Measurements from ENCODE around the gene CEP131. TPM values are rescaled to one million over a fixed set of nuclear protein-coding genes. Genes with fewer than 3 reads are reported as not detected.
"Not testable (repeated sequence)": the region's sequence is repeated elsewhere in the genome, so short reads cannot be mapped to it uniquely, and the experiment has no call there.

Gene CEP131
- total and polyA plus RNA-seq, 8 donors, result 4.8 to 75.0 (median 12.1) TPM

DNA sequence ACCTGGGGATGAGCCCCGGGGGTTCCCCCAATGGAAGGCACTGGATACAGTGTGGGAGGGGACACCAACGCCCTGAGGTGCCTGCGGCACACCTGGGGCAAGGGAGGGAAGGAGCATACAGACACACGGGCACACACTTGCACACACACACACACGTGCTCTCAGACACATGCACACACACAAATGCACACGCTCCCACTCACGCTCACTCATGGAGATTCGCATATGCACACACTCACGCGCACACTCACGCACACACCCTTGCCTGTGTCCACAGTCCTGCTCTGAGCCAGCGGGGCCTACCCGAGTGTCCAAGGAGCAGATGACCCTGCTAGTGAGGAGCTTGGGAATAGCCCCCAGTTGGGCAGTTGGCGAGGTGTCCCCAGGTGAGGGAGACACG lies 74.2 kb downstream of the CEP131 start:
- 84 to 90% (median 87%) methylated on average over 12 to 15 of the region's 15 CpGs for WGBS, 5 donors
- no peak for TF ChIP-seq POLR2A (IDR thresholded peaks at IDR 0.05)
- TF ChIP-seq EP300 (IDR thresholded peaks at IDR 0.05), result no peak
- no peak for TF ChIP-seq POLR2AphosphoS5 (IDR thresholded peaks at IDR 0.05)
- TF ChIP-seq CTCF (IDR thresholded peaks at IDR 0.05), result no peak
- H3K9me3 ChIP-seq, result no peaks in the 10 kb centered on the region
- H3K4me1 ChIP-seq, result peaks cover 0 to 6% (median under 1%) of the 10 kb centered on the region in 4 donors
- H3K4me3 ChIP-seq, result no peak overlapping the region
- no peaks in the 10 kb centered on the region for H3K36me3 ChIP-seq
- no peak overlapping the region for H3K27ac ChIP-seq
- no peak for DNase-seq
- intact Hi-C loops (cut with DNase I; ENCODE audit: low total_unique reads), result loop anchor here (10.0 kb wide), 1 partner anchor 86 kb away; the partner anchor contains the start of genes NDUFAF8 and TEPSIN
- peaks cover 0 to 3% (median 0%) of the 10 kb centered on the region in 3 donors for H3K27me3 ChIP-seq

DNA sequence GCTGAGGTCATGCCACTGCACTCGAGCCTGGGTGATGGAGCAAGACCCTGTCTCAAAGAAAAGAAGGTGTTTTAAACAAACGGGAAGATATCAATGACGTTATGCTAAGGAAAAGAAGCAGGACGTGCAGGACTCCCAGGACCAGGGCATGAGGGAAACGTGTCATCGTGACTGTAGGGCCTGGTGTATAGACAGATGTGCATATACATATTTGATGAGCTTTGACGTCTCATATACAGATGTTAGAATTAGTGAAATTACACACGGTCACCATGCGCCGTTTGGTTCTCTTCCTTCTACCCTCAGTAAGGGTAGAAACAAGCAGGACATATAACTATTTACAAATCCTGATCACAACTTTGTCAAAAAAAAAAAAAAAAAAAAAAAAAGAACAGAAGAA lies 75.1 kb downstream of the CEP131 start:
- no peak for DNase-seq
- WGBS, 5 donors, result 73 to 81% (median 80%) methylated on average over 10 of the region's 10 CpGs
- intact Hi-C loops (cut with DNase I; ENCODE audit: low total_unique reads), result loop anchor here (10.0 kb wide), 1 partner anchor 87 kb away; the partner anchor contains the start of genes NDUFAF8 and TEPSIN

GRCh38 chr17:81146208-81146607 lies 76.6 kb downstream of the CEP131 start:
- not testable (repeated sequence) for H3K27ac ChIP-seq, H3K36me3 ChIP-seq, H3K27me3 ChIP-seq, H3K4me3 ChIP-seq, H3K9me3 ChIP-seq, DNase-seq
- intact Hi-C loops (cut with DNase I; ENCODE audit: low total_unique reads), result loop anchor here (10.0 kb wide), 1 partner anchor 89 kb away; the partner anchor contains the start of genes NDUFAF8 and TEPSIN
- WGBS, 5 donors, result 76 to 86% (median 80%) methylated on average over 10 of the region's 10 CpGs
- H3K4me1 ChIP-seq, result peaks cover 11 to 18% (median 11%) of the 10 kb centered on the region in 4 donors

More for the DNA sequence above, 75.1 kb downstream of the CEP131 start:
- no peak overlapping the region for H3K4me3 ChIP-seq
- no peaks in the 10 kb centered on the region for H3K9me3 ChIP-seq
- H3K27me3 ChIP-seq, result peaks cover 0 to 3% (median 0%) of the 10 kb centered on the region in 3 donors
- no peak overlapping the region for H3K27ac ChIP-seq
- no peaks in the 10 kb centered on the region for H3K36me3 ChIP-seq
- peaks cover 5 to 12% (median 8%) of the 10 kb centered on the region in 4 donors for H3K4me1 ChIP-seq
- no peak for TF ChIP-seq EP300 (IDR thresholded peaks at IDR 0.05)
- no peak for TF ChIP-seq POLR2A (IDR thresholded peaks at IDR 0.05)
- TF ChIP-seq CTCF (IDR thresholded peaks at IDR 0.05), result no peak
- TF ChIP-seq POLR2AphosphoS5 (IDR thresholded peaks at IDR 0.05), result no peak

- H3K4me3 ChIP-seq, result no peak overlapping the region
- TF ChIP-seq POLR2A (IDR thresholded peaks at IDR 0.05), result no peak
- no peak for TF ChIP-seq CTCF (IDR thresholded peaks at IDR 0.05)
- TF ChIP-seq POLR2AphosphoS5 (IDR thresholded peaks at IDR 0.05), result no peak
- no peak for TF ChIP-seq EP300 (IDR thresholded peaks at IDR 0.05)
- H3K9me3 ChIP-seq, result no peaks in the 10 kb centered on the region
These were observed 78.4 kb downstream of the CEP131 start for GRCh38 chr17:81144423-81144781.

DNA sequence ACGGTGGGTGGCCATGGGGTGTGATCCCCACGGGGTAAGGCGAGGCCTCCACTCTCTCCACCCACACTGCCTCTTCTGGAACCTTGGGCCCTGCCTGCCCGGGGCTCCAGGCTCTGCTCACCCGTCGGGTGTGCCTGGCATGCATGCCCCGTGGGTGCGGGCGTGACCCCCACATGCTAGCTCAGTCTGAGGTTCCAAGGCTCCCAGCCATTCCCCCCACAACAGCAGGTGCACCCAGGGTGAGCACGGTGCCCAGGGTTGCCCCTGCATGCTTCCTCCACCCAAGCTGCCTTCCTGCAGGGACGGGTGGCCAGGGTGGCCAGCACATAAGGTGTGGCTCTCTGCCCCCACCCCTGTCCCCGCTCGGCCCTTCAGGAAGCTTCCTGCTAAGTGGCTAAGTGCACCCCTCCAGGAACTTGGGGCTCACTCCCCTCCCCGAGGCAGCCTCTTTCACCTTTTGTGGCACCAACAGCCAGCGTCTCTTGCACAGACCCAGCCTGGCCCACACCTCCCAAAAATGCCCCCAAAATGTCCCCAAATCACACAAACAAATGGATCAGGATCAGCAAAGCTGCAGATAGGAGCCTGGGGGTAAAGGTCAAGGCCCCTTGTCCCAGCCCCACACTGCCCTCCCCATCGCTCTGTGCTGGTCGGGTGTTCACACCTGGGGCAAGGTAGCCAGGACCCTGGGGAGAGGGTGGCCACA lies 78.9 kb downstream of the CEP131 start:
- Histone ChIP-seq H3K9me3 (no peaks in the 10 kb centered on the region), H3K27ac (no peak overlapping the region), H3K27me3 (no peaks in the 10 kb centered on the region), H3K36me3 (no peaks in the 10 kb centered on the region), H3K4me1 (peaks cover 11 to 18% (median 11%) of the 10 kb centered on the region in 4 donors), H3K4me3 (no peak overlapping the region)
- DNase-seq, result no peak
- TF ChIP-seq POLR2AphosphoS5 (IDR thresholded peaks at IDR 0.05), result no peak
- no peak for TF ChIP-seq CTCF (IDR thresholded peaks at IDR 0.05)
- no peak for TF ChIP-seq EP300 (IDR thresholded peaks at IDR 0.05)
- no peak for TF ChIP-seq POLR2A (IDR thresholded peaks at IDR 0.05)
- intact Hi-C loops (cut with DNase I; ENCODE audit: low total_unique reads), result loop anchor here (10.0 kb wide), 1 partner anchor 91 kb away; the partner anchor contains the start of genes NDUFAF8 and TEPSIN
- 74 to 82% (median 78%) methylated on average over 11 to 17 of the region's 17 CpGs for WGBS, 5 donors

More at GRCh38 chr17:81144423-81144781, 78.4 kb downstream of the CEP131 start:
- Histone ChIP-seq H3K27ac (no peak overlapping the region), H3K4me1 (peaks cover 11 to 18% (median 11%) of the 10 kb centered on the region in 4 donors), H3K27me3 (no peaks in the 10 kb centered on the region), H3K36me3 (no peaks in the 10 kb centered on the region)
- intact Hi-C loops (cut with DNase I; ENCODE audit: low total_unique reads), result loop anchor here (10.0 kb wide), 1 partner anchor 90 kb away; the partner anchor contains the start of genes NDUFAF8 and TEPSIN
- no peak for DNase-seq
- WGBS, 5 donors, result 79 to 90% (median 88%) methylated on average over 12 to 14 of the region's 14 CpGs
